ENCODE results near the gene LIMK2.

LIMK2 gene

GRCh38 chr22:31250740-31251600 is 38.9 kb downstream of the LIMK2 start:
- no peak for DNase-seq (ENCODE audit: extremely low read depth, low read depth)
- no peak overlapping the region for H3K4me3 ChIP-seq (replicated peaks; ENCODE audit: low read depth, low read length)
- TF ChIP-seq CTCF (IDR thresholded peaks at IDR 0.05; ENCODE audit: low read depth, low read length, missing control alignments): no peak

- TF ChIP-seq CTCF (IDR thresholded peaks at IDR 0.05; ENCODE audit: low read depth, low read length, missing control alignments): no peak
- no peak for DNase-seq (ENCODE audit: extremely low read depth, low read depth)
These were observed 41.9 kb downstream of the LIMK2 start for GRCh38 chr22:31253949-31254348.

GRCh38 chr22:31259798-31260473 is 47.8 kb downstream of the LIMK2 start:
- TF ChIP-seq CTCF (IDR thresholded peaks at IDR 0.05; ENCODE audit: low read depth, low read length, missing control alignments): no peak
- no peak for DNase-seq (ENCODE audit: extremely low read depth, low read depth)

More at GRCh38 chr22:31253949-31254348, 41.9 kb downstream of the LIMK2 start:
- no peak overlapping the region for H3K4me3 ChIP-seq (replicated peaks; ENCODE audit: low read depth, low read length)

GRCh38 chr22:31260474-31260856 is 48.4 kb downstream of the LIMK2 start:
- no peak overlapping the region for H3K4me3 ChIP-seq (replicated peaks; ENCODE audit: low read depth, low read length)
- no peak for DNase-seq (ENCODE audit: extremely low read depth, low read depth)
- no peak for TF ChIP-seq CTCF (IDR thresholded peaks at IDR 0.05; ENCODE audit: low read depth, low read length, missing control alignments)

More at GRCh38 chr22:31259798-31260473, 47.8 kb downstream of the LIMK2 start:
- no peak overlapping the region for H3K4me3 ChIP-seq (replicated peaks; ENCODE audit: low read depth, low read length)

GRCh38 chr22:31262312-31263133 is 50.4 kb downstream of the LIMK2 start:
- no peak for TF ChIP-seq CTCF (IDR thresholded peaks at IDR 0.05; ENCODE audit: low read depth, low read length, missing control alignments)
- H3K4me3 ChIP-seq (replicated peaks; ENCODE audit: low read depth, low read length): no peak overlapping the region
- DNase-seq (ENCODE audit: extremely low read depth, low read depth): no peak

- no peak for DNase-seq (ENCODE audit: extremely low read depth, low read depth)
- TF ChIP-seq CTCF (IDR thresholded peaks at IDR 0.05; ENCODE audit: low read depth, low read length, missing control alignments): no peak
- no peak overlapping the region for H3K4me3 ChIP-seq (replicated peaks; ENCODE audit: low read depth, low read length)
These were observed 52.0 kb downstream of the LIMK2 start for GRCh38 chr22:31263896-31264640.

Measured in HFF-Myc (cell line).